Heart right ventricle (tissue), 16 donors: ENCODE measurements around the gene FOLR1. TPM values are rescaled to one million over a fixed set of nuclear protein-coding genes. Genes with fewer than 3 reads are reported as not detected.

ENCODE experiments used
- ATAC-seq, 8 donors: fragments of 200-7000 bp; cut with Tn5 transposase; one replicate each; pipeline ENCODE4 v1.9.1; 2020; ENCODE audit warnings: mild to moderate bottlenecking in 8 of 8, moderate library complexity in 8 of 8, moderate number of reproducible peaks in 1 of 8
- DNase-seq, 2 donors: peaks; one replicate each; pipeline ENCODE4 v3.0.0-alpha.2; 2020
- H3K27ac ChIP-seq, 10 donors: fragments of 200-600 bp; sonication (generic) in 2 of 10; one replicate each; pipeline versions ENCODE4 v1.5.0 to v1.8.0; 2020 to 2022; ENCODE audit warnings: mild to moderate bottlenecking in 3 of 10
- H3K27me3 ChIP-seq, 7 donors: fragments of 200-600 bp; one replicate each; pipeline ENCODE4 v1.8.0; 2021 to 2022; ENCODE audit warnings: mild to moderate bottlenecking in 2 of 7
- H3K36me3 ChIP-seq, 9 donors: fragments of 200-600 bp; sonication (generic) in 1 of 9; one replicate each; pipeline versions ENCODE4 v1.5.0 to v1.8.0; 2020 to 2022; ENCODE audit warnings: mild to moderate bottlenecking in 2 of 9
- H3K4me1 ChIP-seq, 9 donors: fragments of 200-600 bp; sonication (generic) in 1 of 9; one replicate each; pipeline versions ENCODE4 v1.5.0 to v1.8.0; 2020 to 2022; ENCODE audit warnings: mild to moderate bottlenecking in 4 of 9
- H3K4me3 ChIP-seq, 10 donors: fragments of 200-600 bp; sonication (generic) in 2 of 10; one replicate each; pipeline versions ENCODE4 v1.5.0 to v1.8.0; 2020 to 2022; ENCODE audit warnings: mild to moderate bottlenecking in 7 of 10, moderate library complexity in 2 of 10
- H3K9me3 ChIP-seq, 11 donors: fragments of 200-600 bp in 10 of 11; sonication (generic) in 2 of 11; one replicate each; pipeline versions ENCODE4 v1.5.0 to v1.8.0; 2013 to 2022; ENCODE audit warnings: mild to moderate bottlenecking in 2 of 11, control low read depth in 1 of 11, moderate library complexity in 1 of 11
- WGBS, 2 donors: extraction: QIAGEN DNeasy Blood & Tissue Kit; methylation state at CpG; one replicate each; pipeline ENCODE4 v1.1.7; 2013; ENCODE audit warnings: inconsistent platforms in 1 of 2; 5-methylcytosine and 5-hydroxymethylcytosine counted together
- intact Hi-C, 10 donors: fragments of 100-400 bp; cut with DNase I; formaldehyde crosslinking; loops; one replicate each; pipeline versions ENCODE4 v1.11.1 to v1.14.2; 2022
- polyA plus RNA-seq, 2 donors: library from polyadenylated mRNA; stranded (reverse); fragments of 200-250 nt; gene quantifications; one replicate each; pipeline ENCODE4 v1.2.3, GENCODE V29; 2013
- total RNA-seq, 10 donors: library from RNA; stranded (reverse); fragmentation: NEBNext Ultra II Directional in 3 of 10; extraction: Animal tissue kit (Norgen Biotek cat#: 25700) in 3 of 10; gene quantifications; one replicate each; pipeline versions ENCODE4 v1.2.1 to v1.2.4, GENCODE V29; 2021 to 2023
- TF ChIP-seq, protein P1 (sequence below), 9 donors: fragments of 200-600 bp; sonication (generic) in 2 of 9; IDR thresholded peaks; one replicate each; pipeline versions ENCODE4 v1.5.0 to v1.8.0; 2021 to 2022; ENCODE audit warnings: antibody characterized with exemption in 9 of 9, mild to moderate bottlenecking in 5 of 9, moderate library complexity in 1 of 9
- donor health status: Arrhythmogenic right ventricular cardiomyopathy.
- donor health status: ischemic (EF 13 %, LVEDD 7.1; RV severe dilation, severe dysfunction).
- donor health status: healthy with polysubstance abuse.
- donor health status: DM: no; HTN: yes; CAD: no.
- donor health status: DM: no; HTN: no; CAD: no.
- donor health status: ischemic (EF 25% LVEDD 6.9; RV normal size, moderate dysfunction).
- donor health status: ischemic (EF 25% LVEDD 5.7; RV mildly dilated, moderate dysfunction).
- donor health status: healthy.
- donor health status: DM: yes; HTN: yes; CAD: no.
- donor health status: Ischemic cardiomyopathy.
- donor health status: ischemic (EF 35%, LVEDD 5.7; RV mildly dilated, moderate dysfunction).
- donor health status: nonischemic (EF 11% LVEDD 7.7; RV severe dilation, severe dysfunction).
- donor health status: DM: yes; HTN: yes; CAD: no.
- donor health status: PGD.
- donor health status: ischemic (EF 29% LVEDD 5.4; RV normal size, mild dysfunction).
- donor health status: nonischemic (EF 23%, LVEDD 6.1; RV moderate dilation, normal function).

FOLR1 gene
- total and polyA plus RNA-seq, 12 donors: 0.16 to 1.4 (median 0.42) TPM; not detected in 3

- TF ChIP-seq, protein P1, sequence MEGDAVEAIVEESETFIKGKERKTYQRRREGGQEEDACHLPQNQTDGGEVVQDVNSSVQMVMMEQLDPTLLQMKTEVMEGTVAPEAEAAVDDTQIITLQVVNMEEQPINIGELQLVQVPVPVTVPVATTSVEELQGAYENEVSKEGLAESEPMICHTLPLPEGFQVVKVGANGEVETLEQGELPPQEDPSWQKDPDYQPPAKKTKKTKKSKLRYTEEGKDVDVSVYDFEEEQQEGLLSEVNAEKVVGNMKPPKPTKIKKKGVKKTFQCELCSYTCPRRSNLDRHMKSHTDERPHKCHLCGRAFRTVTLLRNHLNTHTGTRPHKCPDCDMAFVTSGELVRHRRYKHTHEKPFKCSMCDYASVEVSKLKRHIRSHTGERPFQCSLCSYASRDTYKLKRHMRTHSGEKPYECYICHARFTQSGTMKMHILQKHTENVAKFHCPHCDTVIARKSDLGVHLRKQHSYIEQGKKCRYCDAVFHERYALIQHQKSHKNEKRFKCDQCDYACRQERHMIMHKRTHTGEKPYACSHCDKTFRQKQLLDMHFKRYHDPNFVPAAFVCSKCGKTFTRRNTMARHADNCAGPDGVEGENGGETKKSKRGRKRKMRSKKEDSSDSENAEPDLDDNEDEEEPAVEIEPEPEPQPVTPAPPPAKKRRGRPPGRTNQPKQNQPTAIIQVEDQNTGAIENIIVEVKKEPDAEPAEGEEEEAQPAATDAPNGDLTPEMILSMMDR (IDR thresholded peaks at IDR 0.05): no peak
- ATAC-seq: no peak
- peaks cover 0 to 99% (median 78%) of the 10 kb centered on the region in 9 donors for H3K36me3 ChIP-seq
- WGBS, 2 donors: 93 to 94% methylated on average over 18 of the region's 18 CpGs
- H3K4me1 ChIP-seq: peaks cover 0 to 46% (median 10%) of the 10 kb centered on the region in 9 donors
- no peaks in the 10 kb centered on the region for H3K9me3 ChIP-seq
- intact Hi-C loops: loop anchor here in 2 of 10 donors (10.0 kb wide), 2 partner anchors 182 to 218 kb away; no protein-coding TSS in a partner anchor
- DNase-seq: no peak
- H3K4me3 ChIP-seq: no peak overlapping the region
- no peaks in the 10 kb centered on the region for H3K27me3 ChIP-seq
- H3K27ac ChIP-seq: no peak overlapping the region
Measured at GRCh38 chr11:72232260-72233055, 40.5 kb downstream of the FOLR1 start.

DNA sequence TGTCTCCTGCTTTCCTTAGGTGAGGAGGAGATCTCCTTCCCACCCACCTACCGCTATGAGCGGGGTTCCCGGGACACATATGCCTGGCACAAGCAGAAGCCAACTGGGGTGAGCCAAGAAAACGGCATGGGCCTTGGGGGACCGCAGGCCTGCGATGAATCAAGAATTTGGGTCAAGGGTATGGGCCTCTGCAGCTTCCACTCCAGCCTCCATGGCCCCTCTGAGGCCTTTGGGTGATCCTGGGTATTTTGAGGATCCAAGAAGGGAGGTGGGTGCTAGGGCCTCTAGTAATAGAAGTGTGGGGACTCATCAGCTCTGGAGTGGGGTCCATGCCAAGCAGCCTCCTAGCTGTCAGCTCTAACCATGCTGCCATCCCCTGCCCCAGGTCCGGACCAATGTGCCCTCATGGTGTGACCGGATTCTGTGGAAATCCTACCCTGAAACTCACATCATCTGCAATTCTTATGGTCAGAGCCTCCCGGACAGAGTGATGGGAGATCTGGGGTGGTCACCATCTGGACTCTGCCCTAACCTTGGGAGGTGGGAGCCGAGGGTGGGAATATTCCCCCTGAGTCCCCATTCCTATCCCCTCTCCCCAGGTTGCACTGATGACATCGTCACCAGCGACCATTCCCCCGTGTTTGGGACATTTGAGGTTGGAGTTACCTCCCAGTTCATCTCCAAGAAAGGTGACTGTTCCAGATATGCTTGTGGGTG lies 41.3 kb downstream of the FOLR1 start:
- TF ChIP-seq, protein P1 (IDR thresholded peaks at IDR 0.05): no peak
- DNase-seq: no peak
- H3K4me1 ChIP-seq: peaks cover 0 to 51% (median 13%) of the 10 kb centered on the region in 9 donors

GRCh38 chr11:72233773-72234513 lies 42.0 kb downstream of the FOLR1 start:
- ATAC-seq (no peak), DNase-seq (no peak)
- 92 to 95% methylated on average over 8 of the region's 8 CpGs for WGBS, 2 donors
- peaks cover 0 to 58% (median 19%) of the 10 kb centered on the region in 9 donors for H3K4me1 ChIP-seq
- H3K4me3 ChIP-seq: no peak overlapping the region
- peaks cover 0 to 97% (median 72%) of the 10 kb centered on the region in 9 donors for H3K36me3 ChIP-seq
- no peak overlapping the region for H3K27ac ChIP-seq
- H3K9me3 ChIP-seq: no peaks in the 10 kb centered on the region
- TF ChIP-seq, protein P1 (IDR thresholded peaks at IDR 0.05): no peak
- intact Hi-C loops: loop anchor here in 2 of 10 donors (10.0 kb wide), 2 partner anchors 181 to 219 kb away; no protein-coding TSS in a partner anchor
- H3K27me3 ChIP-seq: peaks cover 0 to 6% (median 0%) of the 10 kb centered on the region in 7 donors

More for the DNA sequence above, 41.3 kb downstream of the FOLR1 start:
- H3K27me3 ChIP-seq: no peaks in the 10 kb centered on the region
- ATAC-seq: no peak
- no peaks in the 10 kb centered on the region for H3K9me3 ChIP-seq
- peaks cover 0 to 100% (median 80%) of the 10 kb centered on the region in 9 donors for H3K36me3 ChIP-seq
- 93 to 94% methylated on average over 13 of the region's 13 CpGs for WGBS, 2 donors
- intact Hi-C loops: loop anchor here in 2 of 10 donors (10.0 kb wide), 2 partner anchors 182 to 218 kb away; no protein-coding TSS in a partner anchor
- H3K4me3 ChIP-seq: no peak overlapping the region
- no peak overlapping the region for H3K27ac ChIP-seq

DNA sequence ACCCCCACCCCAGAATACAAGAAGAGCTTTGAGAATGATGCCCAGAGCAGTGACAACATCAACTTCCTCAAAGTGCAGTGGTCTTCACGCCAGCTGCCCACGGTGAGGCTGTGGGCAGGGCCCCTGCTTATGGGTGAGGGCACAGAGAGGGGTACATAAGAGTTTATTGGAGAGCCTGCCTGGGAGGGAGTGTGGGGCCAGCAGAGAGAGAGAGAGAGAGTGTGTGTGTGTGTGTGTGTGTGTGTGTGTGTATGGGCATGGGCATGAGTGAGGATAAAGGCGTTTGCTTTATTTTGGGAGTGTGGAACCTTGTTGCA lies 42.5 kb downstream of the FOLR1 start:
- Histone ChIP-seq H3K27me3 (peaks cover 0 to 11% (median 0%) of the 10 kb centered on the region in 7 donors), H3K4me3 (no peak overlapping the region), H3K4me1 (peaks cover 3 to 63% (median 25%) of the 10 kb centered on the region in 9 donors), H3K9me3 (no peaks in the 10 kb centered on the region), H3K27ac (no peak overlapping the region), H3K36me3 (peaks cover 0 to 92% (median 67%) of the 10 kb centered on the region in 9 donors)
- DNase-seq (no peak), ATAC-seq (no peak)
- intact Hi-C loops: loop anchor here in 2 of 10 donors (10.0 kb wide), 2 partner anchors 180 to 220 kb away; no protein-coding TSS in a partner anchor
- TF ChIP-seq, protein P1 (IDR thresholded peaks at IDR 0.05): no peak
- WGBS, 2 donors: 74 to 79% methylated on average over 3 of the region's 3 CpGs
